HL-60/S4 (cell line): ENCODE measurements around the gene EDC3.

Source experiments
- in situ Hi-C: fragments of 300-500 bp; cut with MboI; formaldehyde crosslinking; loops from 2 replicates; pipeline ENCODE4 v1.14.3; 2022; ENCODE audit warnings: low sequenced_read_pairs

EDC3 gene

DNA sequence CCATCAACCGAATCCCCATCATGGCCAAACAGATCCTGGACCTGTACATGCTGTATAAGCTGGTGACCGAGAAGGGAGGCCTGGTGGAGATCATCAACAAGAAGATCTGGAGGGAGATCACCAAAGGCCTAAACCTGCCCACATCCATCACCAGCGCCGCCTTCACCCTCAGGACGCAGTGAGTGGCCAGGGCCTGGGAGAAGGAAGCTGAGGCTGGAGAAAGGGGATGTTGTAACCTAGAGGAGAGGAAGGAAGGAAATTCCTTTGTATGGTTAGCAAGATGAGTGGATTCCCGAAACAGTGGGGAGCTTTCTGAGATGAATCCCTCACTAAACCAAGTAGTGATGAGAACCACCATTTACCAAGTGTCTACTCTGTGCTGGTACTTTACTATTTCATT, 106.0 kb downstream of the EDC3 start:
- in situ Hi-C loops, result no loop called here

DNA sequence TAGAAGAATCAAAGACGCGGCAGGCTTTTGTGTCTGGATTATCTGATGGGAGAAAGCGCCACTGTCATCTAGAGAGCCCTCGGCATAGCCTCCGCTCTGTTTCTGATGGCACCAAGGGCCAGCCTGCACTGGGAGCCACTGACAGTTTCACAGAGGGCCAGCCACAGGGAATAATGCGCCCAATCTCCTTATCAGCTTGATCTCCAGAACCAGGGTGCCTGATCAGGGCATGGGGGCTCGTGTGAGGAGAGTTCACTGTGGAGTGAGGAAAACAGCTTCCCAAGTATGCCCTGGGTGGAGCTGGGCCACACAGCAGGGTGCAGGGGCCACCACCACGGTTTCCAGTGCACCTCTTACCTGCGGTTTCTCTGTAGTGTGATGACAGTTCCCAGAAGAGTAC, 110.0 kb downstream of the EDC3 start:
- in situ Hi-C loops, result no loop called here

DNA sequence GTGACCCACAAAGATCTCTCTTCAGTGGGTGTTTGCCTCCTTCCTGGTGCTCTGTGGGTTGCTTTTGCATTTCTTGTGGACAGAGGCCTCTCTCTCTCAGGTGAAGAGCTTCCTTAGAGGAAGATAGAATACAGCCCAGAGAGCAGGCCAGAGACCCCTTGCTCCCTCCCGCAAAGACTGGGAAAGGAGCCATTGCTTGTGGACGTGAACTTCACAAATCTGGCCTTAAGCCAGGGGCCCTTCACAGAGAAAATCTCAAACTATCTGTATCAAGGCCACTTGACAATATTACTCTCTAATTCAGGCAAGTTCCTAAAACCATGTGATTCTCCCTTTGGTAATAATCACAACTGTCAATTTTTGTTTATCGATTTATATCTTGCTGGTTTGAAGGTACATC, 110.6 kb downstream of the EDC3 start:
- in situ Hi-C loops, result no loop called here

GRCh38 chr15:74584779-74585178, 111.0 kb downstream of the EDC3 start:
- in situ Hi-C loops, result no loop called here

GRCh38 chr15:74584204-74584603, 111.6 kb downstream of the EDC3 start:
- in situ Hi-C loops, result no loop called here
